ENCODE data around the gene CAMK2B. TPM values are rescaled to one million over a fixed set of nuclear protein-coding genes. Genes with fewer than 3 reads are reported as not detected.

The CAMK2B gene
- total RNA-seq, 1 experiment from 2014 or later = not detected

DNA sequence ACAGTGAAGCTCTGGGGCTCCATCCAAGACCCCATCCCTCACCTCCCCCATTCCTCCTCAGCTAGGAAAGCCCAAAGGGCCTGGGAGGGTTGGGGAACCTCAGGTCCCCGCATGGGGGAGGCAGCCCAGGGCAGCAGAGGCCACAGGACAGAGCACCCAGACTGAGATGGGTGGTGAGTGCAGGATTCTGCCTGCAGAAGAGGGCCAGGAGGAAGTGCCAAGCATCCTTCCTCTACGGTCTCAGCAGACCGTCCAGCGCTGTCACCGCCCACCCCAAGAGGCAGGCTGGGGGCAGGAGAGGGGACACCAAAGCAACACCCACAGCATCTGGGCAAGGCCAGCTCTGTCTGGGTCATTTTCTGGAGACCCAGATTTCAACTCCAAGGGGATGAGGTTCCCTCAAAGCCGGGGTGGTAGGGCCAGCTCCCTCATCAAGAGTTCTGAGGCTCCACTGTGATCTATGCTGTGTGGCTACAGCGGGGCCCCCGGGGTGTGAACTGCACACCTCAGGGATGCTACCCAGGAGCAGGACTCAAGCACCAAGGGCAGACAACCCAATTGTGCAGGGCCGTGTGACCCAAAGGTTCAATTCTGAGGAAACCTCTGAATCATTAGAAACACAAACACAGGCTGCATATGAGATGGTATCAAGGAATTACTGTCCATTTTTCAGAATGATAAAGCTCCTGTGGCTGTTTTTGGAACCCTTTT is 46.8 kb downstream of the CAMK2B start:
- no TSS peak for BruUV-seq (replicated peaks)
- intact Hi-C loops (cut with micrococcal nuclease; ENCODE audit: unreplicated experiment) = no loop called here
- CTCF ChIA-PET = interaction anchor here (0.6 kb wide), 1 partner anchor 23 kb away, joined by 3 read pairs; no protein-coding TSS in a partner anchor

DNA sequence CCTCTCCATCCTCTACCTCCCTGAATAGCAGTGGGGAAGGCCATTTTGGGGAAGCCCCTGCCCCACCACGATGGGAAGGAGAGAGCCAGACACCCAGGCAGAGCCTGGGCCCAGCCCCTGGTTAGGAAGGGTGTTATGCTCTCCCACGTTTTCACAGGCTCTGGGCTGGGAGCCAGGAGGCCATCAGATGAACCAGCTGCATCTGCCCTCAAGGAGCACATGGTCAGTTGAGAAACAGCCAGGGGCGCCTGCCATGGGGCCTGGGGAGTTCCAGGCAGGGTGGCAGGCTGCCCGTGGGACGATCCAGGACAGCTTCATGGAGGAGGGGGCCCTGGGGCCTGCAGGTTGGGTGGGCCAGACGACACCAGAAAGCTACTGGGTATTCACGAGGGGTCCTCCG is 47.5 kb downstream of the CAMK2B start:
- intact Hi-C loops (cut with micrococcal nuclease; ENCODE audit: unreplicated experiment) = no loop called here
- Mint-ChIP-seq H3K27ac (ENCODE audit: unreplicated experiment) (no peak overlapping the region), H3K36me3 (ENCODE audit: insufficient read depth, unreplicated experiment) (no peaks in the 10 kb centered on the region), H3K4me3 (ENCODE audit: low read depth, unreplicated experiment) (no peak overlapping the region), H3K27me3 (ENCODE audit: unreplicated experiment) (peaks cover 91% of the 10 kb centered on the region), H3K4me1 (ENCODE audit: low read depth, unreplicated experiment) (no peaks in the 10 kb centered on the region), H3K9me3 (ENCODE audit: low read depth, unreplicated experiment) (no peaks in the 10 kb centered on the region)
- BruUV-seq (replicated peaks) = no TSS peak
- no peak for DNase-seq
- no peak for TF ChIP-seq CTCF (IDR thresholded peaks at IDR 0.05; ENCODE audit: unreplicated experiment)
- CTCF ChIA-PET = no interaction called here

More for the DNA sequence above, 46.8 kb downstream of the CAMK2B start:
- no peak for DNase-seq
- no peaks in the 10 kb centered on the region for H3K9me3 Mint-ChIP-seq (ENCODE audit: low read depth, unreplicated experiment)
- H3K4me3 Mint-ChIP-seq (ENCODE audit: low read depth, unreplicated experiment) = no peak overlapping the region
- H3K27me3 Mint-ChIP-seq (ENCODE audit: unreplicated experiment) = peaks cover 91% of the 10 kb centered on the region
- no peaks in the 10 kb centered on the region for H3K36me3 Mint-ChIP-seq (ENCODE audit: insufficient read depth, unreplicated experiment)
- TF ChIP-seq CTCF (IDR thresholded peaks at IDR 0.05; ENCODE audit: unreplicated experiment) = no peak
- H3K27ac Mint-ChIP-seq (ENCODE audit: unreplicated experiment) = no peak overlapping the region
- no peaks in the 10 kb centered on the region for H3K4me1 Mint-ChIP-seq (ENCODE audit: low read depth, unreplicated experiment)

DNA sequence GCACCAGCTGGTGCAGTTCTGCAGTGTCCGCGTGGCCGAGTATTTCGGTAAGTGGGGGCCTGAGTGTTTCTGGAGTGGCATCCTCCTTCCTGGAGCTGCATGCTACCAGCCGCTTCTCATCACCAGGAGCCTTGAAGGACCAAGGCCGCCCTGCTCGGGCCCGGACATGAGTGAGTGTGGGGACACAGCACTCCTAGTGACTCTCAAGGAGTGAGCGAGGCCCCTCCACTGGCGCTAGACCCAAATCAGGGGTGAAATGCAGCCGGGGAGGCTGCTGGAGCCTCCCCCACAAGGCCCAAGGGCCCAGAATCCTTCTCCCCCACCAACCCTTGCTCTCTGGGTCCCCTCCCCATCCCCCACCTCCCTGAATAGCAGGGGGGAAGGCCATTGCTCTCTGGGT is 48.0 kb downstream of the CAMK2B start:
- Mint-ChIP-seq H3K4me1 (ENCODE audit: low read depth, unreplicated experiment) (no peaks in the 10 kb centered on the region), H3K36me3 (ENCODE audit: insufficient read depth, unreplicated experiment) (no peaks in the 10 kb centered on the region), H3K9me3 (ENCODE audit: low read depth, unreplicated experiment) (no peaks in the 10 kb centered on the region), H3K27me3 (ENCODE audit: unreplicated experiment) (peaks cover 87% of the 10 kb centered on the region), H3K4me3 (ENCODE audit: low read depth, unreplicated experiment) (no peak overlapping the region), H3K27ac (ENCODE audit: unreplicated experiment) (no peak overlapping the region)
- CTCF ChIA-PET = no interaction called here
- DNase-seq = no peak
- no peak for TF ChIP-seq CTCF (IDR thresholded peaks at IDR 0.05; ENCODE audit: unreplicated experiment)
- intact Hi-C loops (cut with micrococcal nuclease; ENCODE audit: unreplicated experiment) = no loop called here
- BruUV-seq (replicated peaks) = no TSS peak

GRCh38 chr7:44276571-44277221 is 48.7 kb downstream of the CAMK2B start:
- BruUV-seq (replicated peaks) = no TSS peak
- H3K4me3 Mint-ChIP-seq (ENCODE audit: low read depth, unreplicated experiment) = no peak overlapping the region
- no peaks in the 10 kb centered on the region for H3K36me3 Mint-ChIP-seq (ENCODE audit: insufficient read depth, unreplicated experiment)
- CTCF ChIA-PET = no interaction called here
- DNase-seq = no peak
- H3K27ac Mint-ChIP-seq (ENCODE audit: unreplicated experiment) = no peak overlapping the region
- intact Hi-C loops (cut with micrococcal nuclease; ENCODE audit: unreplicated experiment) = no loop called here
- no peaks in the 10 kb centered on the region for H3K9me3 Mint-ChIP-seq (ENCODE audit: low read depth, unreplicated experiment)
- peaks cover 86% of the 10 kb centered on the region for H3K27me3 Mint-ChIP-seq (ENCODE audit: unreplicated experiment)
- no peak for TF ChIP-seq CTCF (IDR thresholded peaks at IDR 0.05; ENCODE audit: unreplicated experiment)
- no peaks in the 10 kb centered on the region for H3K4me1 Mint-ChIP-seq (ENCODE audit: low read depth, unreplicated experiment)

Measured in Calu3 (cell line).